PC-3 (cell line): ENCODE measurements around the gene DPP7. TPM values are rescaled to one million over a fixed set of nuclear protein-coding genes. Genes with fewer than 3 reads are reported as not detected.

ENCODE experiments used
- ATAC-seq: fragments of 200-7000 bp; cut with Tn5 transposase; 2 replicates; pipeline ENCODE4 v1.9.1; 2020; ENCODE audit warnings: mild to moderate bottlenecking, moderate library complexity
- BruUV-seq: library from RNA; stranded (reverse); fragments of 400-500 nt; replicated peaks from 2 replicates; lab custom pipeline; 2021; lab: Mats Ljungman, UMichigan
- CTCF ChIA-PET: fragments of 300-600 bp; sonication (Branson Sonifier 250); formaldehyde crosslinking; loops from one replicate; lab custom pipeline; 2022; ENCODE audit warnings: antibody characterized with exemption; lab: Charles Lee
- POLR2A ChIA-PET: fragments of 300-600 bp; sonication (Branson Sonifier 250); formaldehyde crosslinking; loops from one replicate; lab custom pipeline; 2022; ENCODE audit warnings: antibody characterized with exemption; ENCODE audit not compliant: unreplicated experiment; lab: Charles Lee
- DNase-seq: peaks from one replicate; pipeline ENCODE4 v3.0.0-alpha.2; 2015
- H2AFZ ChIP-seq: fragments of 300-600 bp; sonication (generic); 2 replicates; pipeline ENCODE4 v1.6.0; 2016; ENCODE audit warnings: antibody characterized with exemption, low read length
- H3F3A ChIP-seq: fragments of 300-600 bp; sonication (generic); one replicate; pipeline ENCODE4 v1.6.0; 2017; ENCODE audit warnings: antibody characterized with exemption, low read length, control low read depth, mild to moderate bottlenecking; ENCODE audit not compliant: unreplicated experiment
- H3K27ac ChIP-seq: fragments of 300-600 bp; sonication (generic); 2 replicates; pipeline ENCODE4 v1.5.1; 2016; ENCODE audit warnings: mild to moderate bottlenecking, low read length
- H3K27me3 ChIP-seq: fragments of 300-600 bp; sonication (generic); 2 replicates; pipeline ENCODE4 v1.6.1; 2016; ENCODE audit warnings: low read length, mixed read lengths
- H3K36me3 ChIP-seq: fragments of 300-600 bp; sonication (generic); 2 replicates; pipeline ENCODE4 v1.6.1; 2016; ENCODE audit warnings: low read depth, mixed run types, low read length, mixed read lengths
- H3K4me1 ChIP-seq: fragments of 300-600 bp; sonication (generic); 2 replicates; pipeline ENCODE4 v1.5.1; 2016; ENCODE audit warnings: low read length; ENCODE audit not compliant: insufficient read depth
- H3K4me2 ChIP-seq: fragments of 300-600 bp; sonication (generic); 2 replicates; pipeline ENCODE4 v1.6.0; 2016; ENCODE audit warnings: low read length
- H3K4me3 ChIP-seq: fragments of 300-600 bp; sonication (generic); 2 replicates; pipeline ENCODE4 v1.5.1; 2016; ENCODE audit warnings: mild to moderate bottlenecking, low read length, mixed read lengths
- H3K79me2 ChIP-seq: fragments of 300-600 bp; sonication (generic); 2 replicates; pipeline ENCODE4 v1.6.1; 2017; ENCODE audit warnings: low read length, mixed read lengths
- H3K9ac ChIP-seq: fragments of 300-600 bp; sonication (generic); 2 replicates; pipeline ENCODE4 v1.6.0; 2016; ENCODE audit warnings: mild to moderate bottlenecking, low read length
- H3K9me2 ChIP-seq: fragments of 300-600 bp; sonication (generic); replicated peaks from 2 replicates; pipeline ENCODE4 v1.6.1; 2016; ENCODE audit warnings: mixed run types, low read length, mixed read lengths
- H3K9me3 ChIP-seq: fragments of 300-600 bp; sonication (generic); 2 replicates; pipeline ENCODE4 v1.6.1; 2016; ENCODE audit warnings: low read length, mixed read lengths
- H4K20me1 ChIP-seq: fragments of 300-600 bp; sonication (generic); 2 replicates; pipeline ENCODE4 v1.6.1; 2016; ENCODE audit warnings: low read length, mixed read lengths
- EZH2 ChIP-seq: fragments of 300-600 bp; sonication (generic); IDR thresholded peaks from one replicate; pipeline ENCODE4 v1.6.1; 2017; ENCODE audit warnings: antibody characterized with exemption, mild to moderate bottlenecking, low read length; ENCODE audit not compliant: unreplicated experiment
- EZH2phosphoT487 ChIP-seq: fragments of 300-600 bp; sonication (generic); IDR thresholded peaks from 2 replicates; pipeline ENCODE4 v1.6.1; 2018; ENCODE audit warnings: mild to moderate bottlenecking, antibody characterized with exemption, low read length, borderline replicate concordance
- intact Hi-C: fragments of 100-400 bp; cut with micrococcal nuclease; formaldehyde crosslinking; loops from 2 replicates; pipeline ENCODE4 v1.9.0; 2023
- total RNA-seq: library from RNA; depleted of rRNA; stranded (reverse); fragments of >200 nt; gene quantifications from 2 replicates; pipeline ENCODE4 v1.2.3, GENCODE V29; 2014
- TF ChIP-seq, protein P1 (sequence below): fragments of 300-600 bp; sonication (generic); conservative IDR thresholded peaks from 2 replicates; pipeline ENCODE4 v1.5.1; 2017; ENCODE audit warnings: antibody characterized with exemption, low read depth, mild to moderate bottlenecking, low read length

The DPP7 gene
- total RNA-seq, 1 experiment from 2014 or later, result 103 TPM

DNA sequence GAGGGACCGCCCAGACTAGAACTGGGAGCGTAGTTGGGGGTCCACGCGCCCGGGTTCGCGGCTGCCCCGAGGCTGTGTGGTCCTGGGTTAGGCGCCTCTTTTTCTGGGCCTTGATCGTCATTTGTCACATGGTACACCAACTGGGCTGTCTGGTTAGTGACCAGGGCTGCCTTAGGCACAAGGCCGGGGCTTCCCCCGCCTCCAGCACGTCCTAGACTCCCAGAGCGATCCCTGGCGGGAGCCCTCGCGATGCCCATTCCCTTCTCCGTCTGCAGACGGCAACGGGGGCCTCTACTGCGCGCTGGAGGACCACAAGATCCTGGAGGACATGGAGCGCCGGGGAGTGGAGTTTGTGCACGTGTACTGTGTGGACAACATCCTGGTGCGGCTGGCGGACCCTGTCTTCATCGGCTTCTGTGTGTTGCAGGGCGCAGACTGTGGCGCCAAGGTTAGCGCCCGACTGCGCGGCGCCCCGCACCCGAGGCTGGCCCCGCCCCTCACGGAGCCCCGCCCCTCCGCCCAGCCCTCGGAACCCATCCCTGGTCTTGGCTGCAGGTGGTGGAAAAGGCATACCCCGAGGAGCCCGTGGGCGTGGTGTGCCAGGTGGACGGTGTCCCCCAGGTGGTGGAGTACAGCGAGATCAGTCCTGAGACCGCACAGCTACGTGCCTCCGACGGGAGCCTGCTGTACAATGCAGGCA lies 35.7 kb downstream of the DPP7 start:
- H3K9ac ChIP-seq, result no peak overlapping the region
- no peak overlapping the region for H3K27ac ChIP-seq
- H3K9me2 ChIP-seq, result no peaks in the 10 kb centered on the region
- peaks cover 12% of the 10 kb centered on the region for H3K4me1 ChIP-seq
- peak overlapping the region; percentile 73; the same call in 1 of the 2 replicates for H3K4me3 ChIP-seq
- H4K20me1 ChIP-seq, result no peaks in the 10 kb centered on the region
- ChIA-PET CTCF (no interaction called here), POLR2A (no interaction called here)
- no peak for DNase-seq
- no peaks in the 10 kb centered on the region for H3K27me3 ChIP-seq
- no peak for ATAC-seq
- no peak for TF ChIP-seq EZH2
- TF ChIP-seq, protein P1, sequence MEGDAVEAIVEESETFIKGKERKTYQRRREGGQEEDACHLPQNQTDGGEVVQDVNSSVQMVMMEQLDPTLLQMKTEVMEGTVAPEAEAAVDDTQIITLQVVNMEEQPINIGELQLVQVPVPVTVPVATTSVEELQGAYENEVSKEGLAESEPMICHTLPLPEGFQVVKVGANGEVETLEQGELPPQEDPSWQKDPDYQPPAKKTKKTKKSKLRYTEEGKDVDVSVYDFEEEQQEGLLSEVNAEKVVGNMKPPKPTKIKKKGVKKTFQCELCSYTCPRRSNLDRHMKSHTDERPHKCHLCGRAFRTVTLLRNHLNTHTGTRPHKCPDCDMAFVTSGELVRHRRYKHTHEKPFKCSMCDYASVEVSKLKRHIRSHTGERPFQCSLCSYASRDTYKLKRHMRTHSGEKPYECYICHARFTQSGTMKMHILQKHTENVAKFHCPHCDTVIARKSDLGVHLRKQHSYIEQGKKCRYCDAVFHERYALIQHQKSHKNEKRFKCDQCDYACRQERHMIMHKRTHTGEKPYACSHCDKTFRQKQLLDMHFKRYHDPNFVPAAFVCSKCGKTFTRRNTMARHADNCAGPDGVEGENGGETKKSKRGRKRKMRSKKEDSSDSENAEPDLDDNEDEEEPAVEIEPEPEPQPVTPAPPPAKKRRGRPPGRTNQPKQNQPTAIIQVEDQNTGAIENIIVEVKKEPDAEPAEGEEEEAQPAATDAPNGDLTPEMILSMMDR, result no peak
- TF ChIP-seq EZH2phosphoT487, result no peak
- intact Hi-C loops, result no loop called here
- H3K79me2 ChIP-seq, result peaks cover 8% of the 10 kb centered on the region; the same call in 1 of the 2 replicates
- TSS peak; percentile 25 for BruUV-seq
- no peak overlapping the region for H2AFZ ChIP-seq
- H3K36me3 ChIP-seq, result no peaks in the 10 kb centered on the region
- no peaks in the 10 kb centered on the region for H3K9me3 ChIP-seq
- H3F3A ChIP-seq, result no peaks in the 10 kb centered on the region
- peak overlapping the region; percentile 85 for H3K4me2 ChIP-seq

- DNase-seq (no peak), ATAC-seq (peak; percentile 33)
- no peaks in the 10 kb centered on the region for H3K27me3 ChIP-seq
- H3K9me3 ChIP-seq, result no peaks in the 10 kb centered on the region
- no peaks in the 10 kb centered on the region for H4K20me1 ChIP-seq
- H3K79me2 ChIP-seq, result peaks cover 8% of the 10 kb centered on the region; the same call in 1 of the 2 replicates
- H3K9ac ChIP-seq, result peak overlapping the region; percentile 45; the same call in 1 of the 2 replicates
- no peaks in the 10 kb centered on the region for H3K36me3 ChIP-seq
- peak overlapping the region; percentile 85 for H3K4me2 ChIP-seq
- peak overlapping the region; percentile 42; the same call in 1 of the 2 replicates for H2AFZ ChIP-seq
- CTCF ChIA-PET, result no interaction called here
- no peak overlapping the region for H3K27ac ChIP-seq
- no peaks in the 10 kb centered on the region for H3K9me2 ChIP-seq
- H3K4me3 ChIP-seq, result peak overlapping the region; percentile 73
- no peak for TF ChIP-seq EZH2
- TF ChIP-seq, protein P1, result no peak
- TF ChIP-seq EZH2phosphoT487, result no peak
- no TSS peak for BruUV-seq
- no peaks in the 10 kb centered on the region for H3F3A ChIP-seq
- peaks cover 5% of the 10 kb centered on the region for H3K4me1 ChIP-seq
- intact Hi-C loops, result no loop called here
- POLR2A ChIA-PET, result interaction anchor here (0.6 kb wide), 1 partner anchor 81 kb away, joined by 3 read pairs; the partner anchor contains the start of gene CLIC3
Observed at GRCh38 chr9:137077758-137078693, 36.5 kb downstream of the DPP7 start.
